Parathyroid adenoma (tissue), 2 donors: ENCODE data around the gene ITIH4.

Source experiments
- H2AFZ ChIP-seq: fragments of 300-600 bp; sonication (generic); one replicate; pipeline ENCODE4 v1.7.0; 2017; ENCODE audit warnings: antibody characterized with exemption, mild to moderate bottlenecking
- H3K27ac ChIP-seq: fragments of 300-600 bp; sonication (generic); one replicate; pipeline ENCODE4 v1.7.0; 2017
- H3K27me3 ChIP-seq: fragments of 300-600 bp; sonication (generic); one replicate; pipeline ENCODE4 v1.7.0; 2017; ENCODE audit warnings: low read length; ENCODE audit not compliant: control insufficient read depth, insufficient read depth
- H3K36me3 ChIP-seq: fragments of 300-600 bp; sonication (generic); one replicate; pipeline ENCODE4 v1.7.0; 2017; ENCODE audit warnings: low read length; ENCODE audit not compliant: control insufficient read depth, insufficient read depth
- H3K4me1 ChIP-seq: fragments of 300-600 bp; sonication (generic); one replicate; pipeline ENCODE4 v1.7.0; 2017; ENCODE audit warnings: control low read depth
- H3K4me2 ChIP-seq: fragments of 300-600 bp; sonication (generic); one replicate; pipeline ENCODE4 v1.7.0; 2017; ENCODE audit warnings: low read length
- H3K4me3 ChIP-seq: fragments of 300-600 bp; sonication (generic); one replicate; pipeline ENCODE4 v1.7.0; 2017; ENCODE audit warnings: low read depth, low read length
- H3K79me2 ChIP-seq: fragments of 300-600 bp; sonication (generic); one replicate; pipeline ENCODE4 v1.7.0; 2017; ENCODE audit warnings: control low read depth
- H3K9ac ChIP-seq: fragments of 300-600 bp; sonication (generic); one replicate; pipeline ENCODE4 v1.7.0; 2017; ENCODE audit warnings: mild to moderate bottlenecking
- H3K9me3 ChIP-seq: fragments of 300-600 bp; sonication (generic); one replicate; pipeline ENCODE4 v1.7.0; 2017; ENCODE audit warnings: low read length; ENCODE audit not compliant: control insufficient read depth
- TF ChIP-seq, protein P1 (sequence below): fragments of 300-600 bp; sonication (generic); IDR thresholded peaks from one replicate; pipeline ENCODE4 v1.7.0; 2017; ENCODE audit warnings: antibody characterized with exemption, mild to moderate bottlenecking
- donor health status: primary hyperparathyroidism.

ITIH4 gene

DNA sequence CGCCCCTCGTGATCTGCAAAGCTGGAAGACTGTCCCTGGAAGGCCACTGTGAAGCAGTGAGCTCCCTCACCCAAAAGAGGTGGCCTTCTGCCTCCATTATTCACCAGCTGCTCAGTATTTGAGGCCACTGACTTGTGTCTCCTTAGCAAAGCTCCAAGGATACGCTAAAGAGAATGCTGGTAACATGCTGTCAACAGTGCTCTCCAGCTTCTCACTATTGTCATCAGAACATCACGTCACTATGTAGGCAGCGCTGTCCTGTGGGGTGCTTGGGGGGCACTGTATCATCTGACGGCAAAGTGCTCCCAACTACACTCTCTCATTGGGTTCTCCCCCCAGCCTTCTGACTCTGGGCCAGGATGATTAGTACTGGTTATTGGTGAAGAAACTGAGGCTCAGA is 14.3 kb downstream of the ITIH4 start:
- no peak overlapping the region for H3K4me3 ChIP-seq
- H3K4me1 ChIP-seq: no peaks in the 10 kb centered on the region
- no peaks in the 10 kb centered on the region for H3K9me3 ChIP-seq
- TF ChIP-seq, protein P1, sequence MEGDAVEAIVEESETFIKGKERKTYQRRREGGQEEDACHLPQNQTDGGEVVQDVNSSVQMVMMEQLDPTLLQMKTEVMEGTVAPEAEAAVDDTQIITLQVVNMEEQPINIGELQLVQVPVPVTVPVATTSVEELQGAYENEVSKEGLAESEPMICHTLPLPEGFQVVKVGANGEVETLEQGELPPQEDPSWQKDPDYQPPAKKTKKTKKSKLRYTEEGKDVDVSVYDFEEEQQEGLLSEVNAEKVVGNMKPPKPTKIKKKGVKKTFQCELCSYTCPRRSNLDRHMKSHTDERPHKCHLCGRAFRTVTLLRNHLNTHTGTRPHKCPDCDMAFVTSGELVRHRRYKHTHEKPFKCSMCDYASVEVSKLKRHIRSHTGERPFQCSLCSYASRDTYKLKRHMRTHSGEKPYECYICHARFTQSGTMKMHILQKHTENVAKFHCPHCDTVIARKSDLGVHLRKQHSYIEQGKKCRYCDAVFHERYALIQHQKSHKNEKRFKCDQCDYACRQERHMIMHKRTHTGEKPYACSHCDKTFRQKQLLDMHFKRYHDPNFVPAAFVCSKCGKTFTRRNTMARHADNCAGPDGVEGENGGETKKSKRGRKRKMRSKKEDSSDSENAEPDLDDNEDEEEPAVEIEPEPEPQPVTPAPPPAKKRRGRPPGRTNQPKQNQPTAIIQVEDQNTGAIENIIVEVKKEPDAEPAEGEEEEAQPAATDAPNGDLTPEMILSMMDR: no peak
- H3K79me2 ChIP-seq: no peaks in the 10 kb centered on the region
- H3K27me3 ChIP-seq: no peaks in the 10 kb centered on the region
- H3K9ac ChIP-seq: no peak overlapping the region
- no peak overlapping the region for H3K27ac ChIP-seq
- H3K36me3 ChIP-seq: no peaks in the 10 kb centered on the region
- H2AFZ ChIP-seq: no peak overlapping the region
- no peak overlapping the region for H3K4me2 ChIP-seq

DNA sequence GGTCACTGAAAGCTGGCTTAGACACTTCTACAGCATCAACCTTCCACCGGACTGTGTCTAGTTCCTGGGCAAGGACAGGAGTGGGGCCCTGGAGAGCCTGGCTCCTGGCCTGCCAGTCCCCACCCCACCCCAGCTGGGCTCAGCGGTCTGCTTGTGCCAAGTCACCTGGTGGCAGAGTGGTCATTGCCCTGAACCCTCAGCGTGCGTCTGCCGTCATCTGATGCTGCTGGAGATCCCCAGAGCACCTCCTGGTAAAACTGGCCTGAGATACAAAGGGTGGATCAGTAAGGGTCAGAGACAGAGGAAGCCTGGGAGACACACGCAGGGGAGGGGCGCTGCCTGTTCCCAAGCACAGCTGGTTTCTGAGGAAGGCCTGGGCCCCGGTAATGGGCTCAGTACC is 16.7 kb downstream of the ITIH4 start:
- H2AFZ ChIP-seq: no peak overlapping the region
- no peak overlapping the region for H3K4me2 ChIP-seq
- TF ChIP-seq, protein P1: no peak
- H3K4me1 ChIP-seq: no peaks in the 10 kb centered on the region
- H3K36me3 ChIP-seq: no peaks in the 10 kb centered on the region
- no peaks in the 10 kb centered on the region for H3K79me2 ChIP-seq
- no peak overlapping the region for H3K4me3 ChIP-seq
- H3K27me3 ChIP-seq: no peaks in the 10 kb centered on the region
- H3K27ac ChIP-seq: no peak overlapping the region
- H3K9me3 ChIP-seq: no peaks in the 10 kb centered on the region
- no peak overlapping the region for H3K9ac ChIP-seq

DNA sequence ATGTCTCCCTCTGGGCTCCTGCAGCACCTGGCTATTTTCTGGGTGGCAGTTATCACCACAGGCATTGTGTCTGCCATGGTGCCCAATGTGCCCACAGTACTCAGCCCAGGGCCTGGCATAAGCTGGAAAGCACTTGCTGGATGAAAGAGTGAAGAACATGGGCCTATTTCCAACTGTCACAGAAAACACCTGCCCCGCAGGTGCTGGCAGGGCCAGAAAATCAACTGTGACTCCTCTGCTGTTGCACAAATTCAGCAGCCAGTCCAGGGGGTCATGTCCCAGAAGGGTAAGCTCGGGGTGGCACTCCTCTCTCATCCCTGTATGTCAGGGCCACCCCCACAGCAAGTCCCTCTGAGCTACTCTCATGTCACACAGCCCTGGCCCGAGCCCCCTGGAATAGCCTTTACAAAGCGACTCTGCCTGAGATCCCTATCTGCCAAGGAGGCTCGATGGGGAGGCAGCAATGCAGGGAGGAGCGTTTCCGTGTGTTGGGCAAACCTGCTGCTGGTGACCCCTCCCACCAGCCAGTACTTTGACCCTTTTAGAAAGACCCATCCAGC is 18.9 kb downstream of the ITIH4 start:
- no peaks in the 10 kb centered on the region for H3K79me2 ChIP-seq
- H3K9ac ChIP-seq: no peak overlapping the region
- H3K27ac ChIP-seq: no peak overlapping the region
- H3K27me3 ChIP-seq: no peaks in the 10 kb centered on the region
- H3K4me1 ChIP-seq: no peaks in the 10 kb centered on the region
- TF ChIP-seq, protein P1: no peak
- H3K9me3 ChIP-seq: no peaks in the 10 kb centered on the region
- H3K4me2 ChIP-seq: no peak overlapping the region
- no peak overlapping the region for H3K4me3 ChIP-seq
- H3K36me3 ChIP-seq: no peaks in the 10 kb centered on the region
- H2AFZ ChIP-seq: no peak overlapping the region

DNA sequence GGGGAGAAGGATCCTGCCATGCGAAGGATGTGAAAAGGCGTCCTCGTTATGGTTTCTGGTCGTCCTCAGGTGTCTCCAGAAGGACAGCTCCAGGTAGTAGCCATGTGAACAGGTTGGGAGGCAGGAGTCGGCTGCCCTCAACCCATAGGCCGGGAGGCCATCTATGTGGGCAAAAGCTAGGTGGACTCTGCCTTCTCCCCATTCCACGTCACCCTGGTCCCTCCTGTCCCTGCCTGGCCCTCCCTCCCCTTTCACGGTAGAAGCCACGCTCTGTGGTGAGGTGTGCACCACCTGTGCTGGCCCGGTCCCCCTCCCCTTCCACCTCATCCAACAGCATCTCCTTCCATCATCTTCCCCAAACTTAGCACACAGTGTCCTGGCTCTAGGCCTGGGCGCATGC is 19.5 kb downstream of the ITIH4 start:
- no peak overlapping the region for H3K27ac ChIP-seq
- H2AFZ ChIP-seq: no peak overlapping the region
- no peaks in the 10 kb centered on the region for H3K9me3 ChIP-seq

More for the DNA sequence above, 19.5 kb downstream of the ITIH4 start:
- Histone ChIP-seq H3K79me2 (no peaks in the 10 kb centered on the region), H3K36me3 (no peaks in the 10 kb centered on the region), H3K9ac (no peak overlapping the region), H3K4me2 (no peak overlapping the region), H3K4me1 (no peaks in the 10 kb centered on the region), H3K4me3 (no peak overlapping the region), H3K27me3 (no peaks in the 10 kb centered on the region)
- TF ChIP-seq, protein P1: no peak
